Astrocyte (in vitro differentiated cells and primary cell): ENCODE data around the gene DNMT1. TPM values are rescaled to one million over a fixed set of nuclear protein-coding genes. Genes with fewer than 3 reads are reported as not detected.

Source experiments
- DNase-seq: peaks from one replicate; pipeline ENCODE4 v3.0.0-alpha.2; 2010; ENCODE audit warnings: low read depth
- FAIRE-seq: peaks from 2 replicates; lab custom pipeline; 2011; peaks lifted over from hg19 to GRCh38; lab: Jason Lieb, UNC
- H2AFZ ChIP-seq: 2 replicates; pipeline ENCODE4 v1.6.0; 2012; ENCODE audit warnings: low read depth, low read length, inconsistent platforms
- H3K27ac ChIP-seq: 2 replicates; pipeline ENCODE4 v1.5.1; 2011; ENCODE audit warnings: low read depth, low read length, inconsistent platforms
- H3K27me3 ChIP-seq: 2 replicates; pipeline ENCODE4 v1.6.0; 2011; ENCODE audit warnings: low read length, inconsistent platforms; ENCODE audit not compliant: insufficient read depth
- H3K36me3 ChIP-seq: 2 replicates; pipeline ENCODE4 v1.5.1; 2011; ENCODE audit warnings: low read length, inconsistent platforms; ENCODE audit not compliant: insufficient read depth
- H3K4me1 ChIP-seq: 2 replicates; pipeline ENCODE4 v1.5.1; 2011; ENCODE audit warnings: low read length, inconsistent platforms; ENCODE audit not compliant: insufficient read depth
- H3K4me2 ChIP-seq: 2 replicates; pipeline ENCODE4 v1.6.0; 2012; ENCODE audit warnings: low read length, inconsistent platforms
- H3K4me3 ChIP-seq: 2 replicates; pipeline ENCODE4 v1.5.1; 2011; ENCODE audit warnings: low read depth, mild to moderate bottlenecking, low read length, inconsistent platforms; ENCODE audit not compliant: insufficient read depth
- H3K79me2 ChIP-seq: 2 replicates; pipeline ENCODE4 v1.6.0; 2012; ENCODE audit warnings: mild to moderate bottlenecking, low read length, inconsistent platforms; ENCODE audit not compliant: insufficient read depth
- H3K9ac ChIP-seq: 2 replicates; pipeline ENCODE4 v1.6.0; 2012; ENCODE audit warnings: mild to moderate bottlenecking, low read length, inconsistent platforms
- H3K9me3 ChIP-seq: 2 replicates; pipeline ENCODE4 v1.5.1; 2012; ENCODE audit warnings: low read depth, mild to moderate bottlenecking, low read length, inconsistent platforms; ENCODE audit not compliant: insufficient read depth
- H4K20me1 ChIP-seq: 2 replicates; pipeline ENCODE4 v1.6.0; 2012; ENCODE audit warnings: low read length, inconsistent platforms; ENCODE audit not compliant: insufficient read depth
- H3K27ac Mint-ChIP-seq: one replicate; pipeline ENCODE4 v1.8.0; 2021; ENCODE audit warnings: mild to moderate bottlenecking, mixed read lengths; ENCODE audit not compliant: unreplicated experiment
- H3K27me3 Mint-ChIP-seq: one replicate; pipeline ENCODE4 v1.8.0; 2021; ENCODE audit warnings: low read depth, mixed read lengths; ENCODE audit not compliant: unreplicated experiment
- H3K36me3 Mint-ChIP-seq: one replicate; pipeline ENCODE4 v1.8.0; 2021; ENCODE audit warnings: low read depth, mixed read lengths; ENCODE audit not compliant: unreplicated experiment
- H3K4me1 Mint-ChIP-seq: one replicate; pipeline ENCODE4 v1.8.0; 2021; ENCODE audit warnings: low read depth, mixed read lengths; ENCODE audit not compliant: unreplicated experiment
- H3K4me3 Mint-ChIP-seq: one replicate; pipeline ENCODE4 v1.8.0; 2021; ENCODE audit warnings: mild to moderate bottlenecking, moderate library complexity, mixed read lengths; ENCODE audit not compliant: unreplicated experiment
- H3K9me3 Mint-ChIP-seq: one replicate; pipeline ENCODE4 v1.8.0; 2021; ENCODE audit warnings: mild to moderate bottlenecking, mixed read lengths; ENCODE audit not compliant: unreplicated experiment
- CTCF ChIP-seq: IDR thresholded peaks from 2 replicates; pipeline ENCODE4 v1.5.1; 2011; ENCODE audit warnings: low read depth, mild to moderate bottlenecking, inconsistent platforms, low read length, moderate library complexity; ENCODE audit not compliant: insufficient read depth
- EZH2 ChIP-seq: IDR thresholded peaks from 2 replicates; pipeline ENCODE4 v1.6.1; 2012; ENCODE audit warnings: mild to moderate bottlenecking, low read length, inconsistent platforms; ENCODE audit not compliant: insufficient read depth
- total RNA-seq: library from RNA; stranded (reverse); gene quantifications from 2 replicates; pipeline ENCODE4 v1.2.1, GENCODE V29; 2021

DNMT1 gene
- total RNA-seq, 1 donor from 2014 or later: 50.6 TPM

DNA sequence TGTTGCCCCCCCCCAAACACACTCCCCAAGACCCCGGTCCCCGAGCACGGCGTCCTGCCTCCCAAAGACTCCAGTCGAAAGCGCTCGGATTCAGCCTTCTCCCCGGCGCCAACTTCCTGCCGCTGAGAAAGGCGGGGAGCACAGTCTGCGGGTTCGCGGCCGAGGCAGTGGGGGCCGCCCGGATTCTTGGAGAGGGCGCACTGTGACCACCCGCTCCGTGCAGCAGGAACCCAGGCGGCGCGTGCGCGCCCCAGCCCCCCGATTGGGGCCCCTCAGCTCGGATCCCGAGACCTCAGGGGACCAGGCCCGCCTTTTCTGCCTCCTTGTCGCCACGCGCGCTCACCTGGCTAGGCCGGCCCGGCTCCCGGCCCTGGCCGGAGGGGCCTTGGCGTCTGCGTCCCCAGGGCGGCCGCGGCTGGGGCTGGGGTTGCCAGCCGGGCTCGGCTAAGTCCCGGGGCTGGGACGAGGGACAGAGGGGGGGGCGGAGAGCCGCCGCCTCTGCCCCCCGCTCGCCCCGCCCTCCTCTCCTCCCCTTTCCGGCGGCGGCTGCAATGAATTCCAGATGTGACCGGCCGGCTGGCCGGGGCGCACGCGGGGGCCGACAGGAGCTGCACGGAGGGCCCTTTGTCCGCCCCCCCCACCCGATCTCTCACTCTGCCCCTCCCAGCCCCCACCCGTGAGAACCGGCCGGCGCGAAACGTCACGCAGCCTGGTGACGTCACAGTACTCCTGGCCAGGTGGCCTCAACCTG lies 36.3 kb upstream of the DNMT1 start, which contains the start of gene S1PR2:
TSS of gene S1PR2 (minus strand) at position 471 of the 751 bp plus-strand sequence. CDS start 6,426 bp downstream, outside the sequence.
- H3K4me1 ChIP-seq: peaks cover 10% of the 10 kb centered on the region
- no peaks in the 10 kb centered on the region for H3K36me3 Mint-ChIP-seq
- no peak for FAIRE-seq

DNA sequence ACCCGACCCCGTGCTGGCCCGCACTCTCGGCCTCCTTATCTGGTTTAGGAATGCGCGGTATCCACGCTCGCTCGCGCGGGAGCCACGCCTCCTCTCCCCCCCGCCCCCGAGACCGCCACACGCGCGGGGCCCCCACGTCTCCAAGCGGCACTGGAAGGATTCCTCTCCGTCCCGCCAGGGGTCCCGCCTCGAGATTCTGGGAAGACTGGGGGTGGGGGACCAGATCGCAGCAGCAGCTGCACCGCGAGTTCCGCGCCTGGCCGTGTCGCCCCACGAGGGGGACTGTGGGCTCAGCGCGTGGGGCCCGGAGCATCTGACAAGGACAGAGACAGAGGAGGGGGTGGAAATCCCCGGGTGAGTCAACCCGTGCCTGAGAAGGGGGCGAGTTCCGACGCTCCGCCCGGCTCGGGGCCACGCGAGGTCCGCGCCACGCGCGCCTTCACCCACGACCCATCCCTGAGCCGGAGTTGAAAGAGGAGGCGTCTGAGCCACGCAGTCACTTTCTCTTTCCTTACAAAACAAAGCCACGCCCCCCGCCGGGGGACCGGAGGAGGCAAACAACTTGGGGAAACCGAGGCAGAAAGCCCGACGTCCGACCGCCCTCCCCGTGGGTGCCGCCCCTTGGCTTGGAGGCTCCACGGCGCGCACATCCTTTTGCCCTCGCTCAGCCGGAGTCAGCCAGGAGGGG lies 35.6 kb upstream of the DNMT1 start:
- peaks cover 2% of the 10 kb centered on the region for H3K4me1 Mint-ChIP-seq

More for the DNA sequence above, 36.3 kb upstream of the DNMT1 start, which contains the start of gene S1PR2:
- peak within 1 kb of the TSS; percentile 88 for H3K9ac ChIP-seq
- peaks cover 19% of the 10 kb centered on the region for H4K20me1 ChIP-seq
- peaks cover 3% of the 10 kb centered on the region for H3K4me1 Mint-ChIP-seq
- no peaks in the 10 kb centered on the region for H3K36me3 ChIP-seq
- peak within 1 kb of the TSS; percentile 93 for H3K4me2 ChIP-seq
- H3K4me3 ChIP-seq: peak within 1 kb of the TSS; percentile 80
- H3K79me2 ChIP-seq: peaks cover 17% of the 10 kb centered on the region
- peak within 1 kb of the TSS; percentile 84 for H3K4me3 Mint-ChIP-seq
- H3K27ac Mint-ChIP-seq: peak within 1 kb of the TSS; percentile 87
- no peaks in the 10 kb centered on the region for H3K27me3 ChIP-seq
- H3K27ac ChIP-seq: peak within 1 kb of the TSS; percentile 78
- TF ChIP-seq CTCF (no peak), EZH2 (no peak)
- no peaks in the 10 kb centered on the region for H3K9me3 ChIP-seq
- no peak for DNase-seq
- H2AFZ ChIP-seq: peak within 1 kb of the TSS; percentile 94
- H3K27me3 Mint-ChIP-seq: no peaks in the 10 kb centered on the region
- no peaks in the 10 kb centered on the region for H3K9me3 Mint-ChIP-seq

More for the DNA sequence above, 35.6 kb upstream of the DNMT1 start:
- TF ChIP-seq EZH2: no peak
- no peak for TF ChIP-seq CTCF
- H3K27me3 Mint-ChIP-seq: no peaks in the 10 kb centered on the region
- H3K79me2 ChIP-seq: peaks cover 17% of the 10 kb centered on the region
- peak overlapping the region; percentile 80 for H3K4me3 ChIP-seq
- H2AFZ ChIP-seq: peak overlapping the region; percentile 94
- H3K9ac ChIP-seq: peak overlapping the region; percentile 88
- DNase-seq (no peak), FAIRE-seq (no peak)
- H3K9me3 ChIP-seq: no peaks in the 10 kb centered on the region
- H3K4me3 Mint-ChIP-seq: peak overlapping the region; percentile 84
- H3K4me1 ChIP-seq: peaks cover 8% of the 10 kb centered on the region
- H4K20me1 ChIP-seq: peaks cover 22% of the 10 kb centered on the region
- no peaks in the 10 kb centered on the region for H3K9me3 Mint-ChIP-seq
- H3K27ac ChIP-seq: peak overlapping the region; percentile 78
- H3K27me3 ChIP-seq: no peaks in the 10 kb centered on the region
- no peaks in the 10 kb centered on the region for H3K36me3 Mint-ChIP-seq
- H3K4me2 ChIP-seq: peak overlapping the region; percentile 93
- no peaks in the 10 kb centered on the region for H3K36me3 ChIP-seq
- peak overlapping the region; percentile 53 for H3K27ac Mint-ChIP-seq
